Mucosa of gallbladder (tissue), 1 donor: Measurements from ENCODE around the gene DCHS1. TPM values are rescaled to one million over a fixed set of nuclear protein-coding genes. Genes with fewer than 3 reads are reported as not detected.

Experiments
- DNase-seq: peaks from one replicate; pipeline ENCODE4 v3.0.0-alpha.2; 2020; ENCODE audit warnings: low spot score
- total RNA-seq: library from RNA; stranded (reverse); gene quantifications from one replicate; pipeline ENCODE4 v1.2.1, GENCODE V29; 2021
- donor health status: DM: no; HTN: no; CAD: no.

Gene DCHS1
- total RNA-seq, 1 donor from 2014 or later: 25.1 TPM

DNA sequence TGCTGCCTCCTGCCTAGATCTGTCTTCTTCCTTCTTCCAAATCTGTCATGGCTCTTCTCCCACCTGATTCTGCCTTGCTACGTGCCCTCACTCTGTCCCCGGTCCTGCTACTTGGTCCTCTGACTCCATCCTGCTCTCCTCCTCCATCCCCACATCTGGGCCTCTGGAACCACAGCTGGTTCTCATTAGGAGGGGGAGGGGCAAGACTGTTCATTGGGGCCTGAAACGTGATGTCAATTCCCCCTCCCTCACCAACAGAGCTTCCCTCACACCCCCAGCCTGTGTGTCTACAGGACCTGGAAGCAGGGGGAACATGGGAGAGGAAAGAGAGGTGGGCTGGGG lies 9.1 kb downstream of the DCHS1 start:
- DNase-seq: no peak

DNA sequence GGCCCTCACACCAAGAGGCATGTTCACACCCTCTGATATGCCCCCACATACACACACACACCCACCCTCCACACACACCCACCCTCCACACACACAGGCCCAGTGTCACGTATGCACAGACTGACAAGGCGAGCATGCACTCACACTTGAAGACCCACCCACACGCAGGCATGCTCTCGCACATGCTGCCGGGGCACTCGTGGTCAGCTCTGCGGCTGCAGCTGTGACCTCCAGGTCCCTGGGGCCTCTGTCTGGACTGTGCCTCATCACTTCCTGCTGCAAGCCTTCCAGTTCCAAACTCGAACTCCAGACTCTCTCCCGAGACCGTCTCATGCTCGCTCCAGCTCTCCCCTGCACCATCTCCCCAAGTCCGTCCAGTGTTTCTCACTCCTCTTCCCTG lies 9.5 kb downstream of the DCHS1 start:
- DNase-seq: no peak

DNA sequence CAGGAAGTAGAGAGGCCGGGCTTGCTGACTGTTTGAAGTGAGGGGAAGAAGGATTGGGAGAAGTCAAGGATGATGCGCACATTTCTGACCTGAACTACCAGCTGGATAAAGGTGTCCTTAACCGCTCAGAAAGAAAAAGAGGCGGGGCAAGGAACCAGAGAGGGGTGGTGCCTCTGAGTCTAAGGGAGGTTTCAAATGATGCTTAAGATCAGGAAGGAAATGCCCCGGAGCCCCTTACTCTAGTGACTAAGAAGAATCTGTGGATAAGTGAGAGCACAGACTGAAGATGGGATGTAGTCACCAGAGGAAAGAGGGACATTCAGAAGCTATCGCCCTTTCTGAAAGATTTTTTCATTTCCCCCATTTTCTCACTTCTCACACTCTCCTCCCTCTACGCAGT lies 12.7 kb downstream of the DCHS1 start:
- DNase-seq: no peak

DNA sequence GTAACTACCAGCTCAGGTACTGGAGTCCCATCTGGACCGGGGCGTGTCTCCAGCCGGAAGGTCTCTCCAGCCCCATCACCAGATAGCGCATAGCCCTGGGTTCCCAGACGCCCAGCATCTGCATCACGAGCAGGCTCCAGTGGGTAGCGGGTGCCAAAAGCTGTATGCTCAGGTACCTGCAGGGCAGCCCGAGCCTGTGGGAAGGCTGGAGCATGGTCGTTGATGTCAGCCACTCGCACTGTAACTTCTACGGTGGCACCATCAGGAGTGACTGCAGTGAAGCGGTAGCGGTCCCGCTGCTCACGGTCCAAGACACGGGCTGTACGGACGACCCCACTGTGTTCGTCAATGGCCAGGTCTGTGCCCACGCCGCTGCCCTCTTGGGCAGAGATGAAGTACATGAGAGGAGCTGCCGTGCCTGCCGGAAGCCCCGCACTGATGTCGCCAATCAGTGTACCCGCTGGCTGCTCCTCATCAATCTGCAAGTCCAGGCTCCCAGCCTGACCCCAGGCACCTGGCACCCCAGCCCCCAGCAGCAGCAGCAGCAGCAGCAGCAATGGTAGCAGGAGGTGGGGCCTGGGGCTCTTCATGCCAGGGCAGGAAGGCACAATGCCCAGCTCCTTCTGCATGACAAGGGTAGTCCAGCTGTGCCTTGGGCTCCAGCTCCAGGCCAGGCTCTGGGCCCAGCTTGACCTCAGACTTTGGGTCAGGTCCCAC lies 14.5 kb downstream of the DCHS1 start:
- DNase-seq: no peak

DNA sequence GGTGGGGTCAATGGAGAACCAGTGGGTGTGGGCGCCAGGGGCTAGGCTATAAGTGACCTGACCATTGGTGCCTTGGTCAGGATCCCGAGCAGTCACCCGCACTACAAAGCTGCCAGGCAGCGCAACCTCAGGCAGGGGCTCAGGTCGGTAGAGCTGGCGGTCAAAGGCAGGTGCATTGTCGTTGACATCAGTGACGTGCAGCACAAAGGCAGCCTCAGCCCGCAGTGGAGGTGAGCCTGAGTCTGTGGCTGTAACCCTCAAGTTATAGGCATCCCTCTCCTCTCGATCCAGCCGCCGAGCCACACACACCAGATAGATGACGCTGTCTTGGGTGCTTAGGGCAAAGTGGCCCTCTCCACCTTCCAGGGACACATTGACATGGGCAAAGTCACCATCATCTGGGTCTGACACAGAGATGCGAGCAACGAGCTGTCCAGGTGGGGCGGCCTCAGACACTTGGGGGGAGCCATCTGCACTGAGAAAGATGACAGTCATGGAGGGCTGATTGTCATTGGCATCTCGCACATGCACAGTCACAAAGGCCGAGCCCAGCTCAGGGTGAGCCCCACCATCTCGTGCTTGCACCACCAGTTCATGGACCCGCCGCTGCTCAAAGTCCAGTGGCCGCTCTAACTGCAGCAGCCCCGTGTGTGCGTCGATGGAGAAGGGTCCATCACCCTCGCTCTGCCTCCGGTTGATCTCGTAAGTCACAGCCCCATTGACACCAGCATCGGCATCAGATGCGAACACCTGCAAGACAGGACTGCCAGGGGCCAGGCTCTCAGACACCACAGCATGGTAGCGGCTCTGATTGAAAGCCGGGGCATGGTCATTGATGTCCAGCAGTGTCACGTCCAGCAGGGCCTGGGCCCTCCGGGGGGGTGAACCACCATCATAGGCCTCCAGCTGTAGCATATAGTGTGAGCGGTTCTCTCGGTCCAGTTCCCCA lies 15.3 kb downstream of the DCHS1 start:
- DNase-seq: no peak

DNA sequence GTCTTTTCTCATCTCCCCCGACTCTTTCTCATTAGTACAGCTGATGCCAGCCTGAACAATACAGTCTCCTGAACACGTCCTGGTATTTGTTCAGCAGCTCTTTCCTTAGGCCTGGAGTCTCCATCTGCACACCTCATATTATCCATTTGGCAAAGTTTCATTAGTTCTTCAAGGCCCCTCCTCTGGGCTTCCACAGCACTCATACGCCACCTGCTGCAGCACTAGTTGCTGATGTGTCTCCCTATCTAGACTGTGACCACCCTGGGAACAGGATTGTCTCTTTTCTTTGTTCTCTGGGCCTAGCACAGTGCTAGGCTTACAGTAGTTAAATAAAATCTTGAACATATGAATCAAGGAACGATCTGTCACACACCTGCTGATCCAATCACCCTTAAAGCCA lies 17.2 kb downstream of the DCHS1 start:
- no peak for DNase-seq

DNA sequence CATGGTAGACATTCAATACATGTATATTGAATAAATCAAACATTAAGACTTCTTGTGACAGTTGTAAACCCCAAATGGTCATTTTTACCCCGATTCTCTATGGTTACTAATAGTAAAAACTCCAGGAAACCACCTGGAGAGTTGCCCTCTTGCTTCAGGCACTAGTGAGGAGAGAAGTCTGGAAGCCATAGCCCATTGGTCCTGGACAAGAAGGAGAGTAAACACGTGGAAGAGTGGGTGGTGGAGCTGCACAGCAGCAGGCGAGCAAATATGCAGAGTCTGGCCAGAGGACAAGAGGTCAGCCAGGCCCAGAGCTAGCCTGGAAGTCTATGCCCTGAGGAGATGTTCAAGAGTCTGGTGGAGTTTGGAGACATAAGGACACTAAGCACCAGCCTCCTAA lies 17.7 kb downstream of the DCHS1 start:
- peak; percentile 63 for DNase-seq

DNA sequence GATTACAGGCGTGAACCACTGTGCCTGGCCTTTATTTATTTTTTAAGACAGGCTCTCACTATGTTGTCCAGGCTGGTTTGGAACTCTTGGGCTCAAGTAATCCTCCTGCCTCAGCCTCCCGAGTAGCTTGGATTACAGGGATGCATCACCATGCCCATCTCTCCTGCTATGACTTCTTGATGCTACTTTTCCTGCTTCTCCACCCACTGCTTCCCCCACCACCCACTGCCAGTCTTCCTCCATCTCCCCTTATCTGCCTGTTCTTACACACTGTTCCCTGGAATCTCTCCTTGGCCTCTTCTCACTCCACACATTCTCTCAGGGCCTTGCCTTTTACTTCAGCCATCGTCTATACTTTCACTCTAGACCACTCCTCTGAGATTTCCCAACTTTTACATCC lies 19.1 kb downstream of the DCHS1 start:
- no peak for DNase-seq

DNA sequence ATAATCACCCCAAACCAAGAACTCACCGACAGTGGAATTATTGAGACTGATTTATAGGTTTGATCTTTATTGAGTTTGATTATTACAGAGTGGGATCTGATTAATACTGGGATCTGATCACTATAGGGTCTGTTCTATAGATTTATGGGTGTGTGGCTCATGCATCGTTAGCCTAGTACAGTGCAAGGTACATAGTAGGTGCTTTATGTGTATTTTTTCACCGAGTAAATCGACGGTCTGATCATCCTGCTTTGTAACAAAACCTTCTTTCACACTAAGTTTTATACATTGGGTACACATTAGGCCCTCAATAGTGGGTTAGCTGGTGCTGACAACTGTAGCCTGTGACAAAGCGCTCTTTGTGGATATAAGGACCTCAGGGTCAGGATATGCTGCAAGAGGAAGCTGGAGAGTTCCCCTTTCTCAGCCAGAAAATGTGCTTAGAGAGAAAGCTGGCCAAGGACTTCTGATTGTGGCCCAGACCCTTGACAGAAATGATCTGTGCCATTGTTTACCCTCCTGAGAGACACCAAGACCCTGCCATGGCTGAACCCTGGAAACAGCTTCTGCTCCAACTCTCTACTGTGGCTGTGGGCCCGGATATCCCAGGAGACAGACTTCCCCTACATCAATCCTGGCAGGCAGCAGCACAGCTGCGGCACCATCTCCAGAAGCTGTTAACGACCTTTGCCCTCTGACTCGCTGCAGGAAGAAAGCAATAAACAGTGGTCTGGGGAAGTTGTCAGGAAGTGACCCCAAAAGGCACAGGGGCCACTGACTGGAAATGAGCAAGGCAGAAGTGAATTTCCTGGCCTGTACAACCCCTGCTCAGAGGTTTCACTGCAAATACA lies 20.3 kb downstream of the DCHS1 start:
- DNase-seq: peak; percentile 32

DNA sequence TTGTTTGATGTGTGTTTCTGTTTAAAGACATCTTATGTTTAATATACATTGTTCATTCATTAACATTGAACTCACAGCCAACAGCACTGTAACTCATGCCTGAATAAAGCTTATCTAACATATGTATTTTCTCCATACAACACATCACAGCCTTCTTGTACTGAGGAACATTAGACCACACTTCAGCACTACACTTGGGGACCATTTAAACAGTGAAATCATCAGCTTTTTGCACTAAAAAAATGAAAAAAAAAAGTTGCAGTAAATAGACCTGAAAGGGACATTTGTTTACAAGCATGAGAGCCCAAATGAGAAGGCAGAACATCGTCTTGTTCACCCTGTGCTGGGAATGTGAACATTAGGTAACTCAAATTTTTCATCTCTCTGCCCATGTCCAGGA lies 21.1 kb downstream of the DCHS1 start:
- no peak for DNase-seq

DNA sequence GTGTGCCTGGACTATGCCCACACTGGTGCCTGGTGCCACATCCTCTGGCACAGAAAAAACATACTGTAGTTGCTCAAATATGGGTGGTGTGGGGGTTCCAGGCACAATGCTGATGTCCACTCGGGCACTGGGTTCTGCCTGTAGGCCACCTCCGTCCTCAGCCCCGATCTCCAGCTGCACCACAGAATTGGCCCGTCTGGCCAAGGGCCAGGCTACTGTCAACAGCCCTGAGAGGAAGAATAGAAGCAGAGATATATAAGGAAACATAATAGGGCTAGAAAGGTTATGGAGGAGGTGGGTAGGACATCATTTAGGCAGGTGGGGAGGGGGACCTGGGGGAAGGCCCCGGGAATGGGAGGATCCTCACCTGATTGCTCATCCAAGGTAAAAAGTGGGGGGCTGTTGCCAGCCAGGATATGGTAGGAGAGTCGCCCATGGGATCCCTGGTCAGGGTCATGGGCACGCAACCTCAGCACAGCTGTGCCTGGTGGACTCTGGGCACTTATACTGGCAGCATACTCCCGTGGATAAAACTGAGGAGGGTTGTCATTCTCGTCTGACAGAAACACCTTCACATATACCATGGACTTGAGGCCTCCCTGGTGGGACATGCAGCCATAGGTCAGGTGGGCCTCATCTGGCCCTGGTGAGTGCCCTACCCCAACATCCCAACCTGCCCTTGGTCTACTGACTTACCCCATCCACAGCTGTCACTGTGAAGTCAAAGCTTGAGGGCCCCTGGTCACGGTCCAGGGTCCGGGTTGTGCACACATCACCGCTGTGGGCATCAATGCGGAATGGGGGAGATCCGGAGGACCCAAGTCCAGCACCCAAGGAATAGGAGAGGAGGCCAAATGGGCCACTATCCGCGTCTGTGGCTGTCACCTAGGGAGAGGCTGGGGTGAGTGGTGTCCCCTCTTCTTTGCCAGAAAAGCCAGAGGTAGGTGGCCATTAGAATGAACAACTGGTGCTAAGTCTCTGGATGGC lies 21.9 kb downstream of the DCHS1 start:
- DNase-seq: no peak

DNA sequence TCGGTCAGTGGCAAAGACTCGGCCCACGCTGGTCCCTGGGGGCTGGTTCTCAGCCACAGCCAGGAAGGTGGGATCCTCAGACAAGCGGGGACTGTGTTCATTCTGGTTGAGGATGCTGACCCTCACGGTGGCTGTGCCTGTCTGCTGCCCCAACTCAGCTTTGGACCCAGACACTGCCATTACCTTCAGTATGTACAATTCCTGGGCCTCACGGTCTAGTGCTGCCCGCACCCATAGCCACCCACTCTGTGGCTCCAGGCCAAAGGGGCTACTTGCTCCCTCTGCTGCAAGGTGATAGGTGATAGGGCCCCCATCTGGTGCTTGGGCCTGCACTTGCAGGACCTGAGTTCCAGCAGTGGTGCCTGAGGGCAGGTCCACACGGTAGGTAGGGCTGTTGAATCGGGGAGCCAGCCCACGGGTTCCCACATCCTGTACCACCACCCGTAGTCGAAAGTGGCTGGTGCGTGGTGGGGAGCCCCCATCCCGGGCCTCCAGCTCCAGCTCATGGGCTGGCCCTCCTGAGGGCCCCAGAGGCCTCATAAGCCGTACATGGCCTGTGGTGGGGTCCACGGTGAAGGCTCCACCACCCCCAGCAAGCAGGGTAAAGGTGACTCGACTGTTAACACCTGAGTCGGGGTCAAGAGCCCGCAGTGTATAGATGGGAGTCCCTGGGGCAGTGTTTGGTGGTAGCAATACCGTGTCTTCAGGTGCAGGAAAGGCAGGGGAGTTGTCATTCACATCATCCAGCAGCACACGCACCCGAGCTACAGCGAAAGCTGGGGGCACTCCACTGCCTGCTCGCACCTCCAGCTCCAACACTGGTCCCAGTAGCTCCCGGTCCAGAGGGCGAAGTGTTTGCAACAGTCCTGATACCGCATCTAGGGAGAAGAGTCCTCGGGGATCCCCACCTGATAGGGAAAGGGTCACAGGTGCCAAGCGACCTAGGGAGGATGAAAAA lies 23.2 kb downstream of the DCHS1 start:
- no peak for DNase-seq

DNA sequence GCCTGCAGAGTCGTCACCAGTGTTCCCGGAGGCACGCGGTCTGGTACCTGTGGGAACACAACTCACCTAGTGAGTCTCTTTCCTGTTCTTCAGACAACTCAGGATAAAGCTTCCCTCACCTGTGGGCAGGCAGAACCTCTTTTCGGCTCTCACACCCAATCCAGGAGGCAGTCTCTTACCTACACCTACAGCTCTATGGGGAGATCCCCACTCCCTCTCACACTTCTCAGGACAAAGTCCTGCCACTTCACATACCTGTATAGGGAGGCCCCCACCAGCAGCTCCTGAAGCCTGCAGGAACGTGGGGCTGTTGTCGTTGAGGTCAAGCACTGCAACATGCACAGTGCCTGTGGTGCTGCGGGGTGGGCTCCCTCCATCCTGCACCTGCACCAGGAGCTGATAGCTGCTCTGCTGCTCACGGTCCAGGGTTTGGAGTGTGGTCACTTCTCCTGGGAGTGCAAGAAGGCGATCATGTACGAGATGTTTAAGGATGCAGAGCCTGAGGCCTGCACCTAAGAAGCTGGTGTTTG lies 24.2 kb downstream of the DCHS1 start:
- DNase-seq: no peak

DNA sequence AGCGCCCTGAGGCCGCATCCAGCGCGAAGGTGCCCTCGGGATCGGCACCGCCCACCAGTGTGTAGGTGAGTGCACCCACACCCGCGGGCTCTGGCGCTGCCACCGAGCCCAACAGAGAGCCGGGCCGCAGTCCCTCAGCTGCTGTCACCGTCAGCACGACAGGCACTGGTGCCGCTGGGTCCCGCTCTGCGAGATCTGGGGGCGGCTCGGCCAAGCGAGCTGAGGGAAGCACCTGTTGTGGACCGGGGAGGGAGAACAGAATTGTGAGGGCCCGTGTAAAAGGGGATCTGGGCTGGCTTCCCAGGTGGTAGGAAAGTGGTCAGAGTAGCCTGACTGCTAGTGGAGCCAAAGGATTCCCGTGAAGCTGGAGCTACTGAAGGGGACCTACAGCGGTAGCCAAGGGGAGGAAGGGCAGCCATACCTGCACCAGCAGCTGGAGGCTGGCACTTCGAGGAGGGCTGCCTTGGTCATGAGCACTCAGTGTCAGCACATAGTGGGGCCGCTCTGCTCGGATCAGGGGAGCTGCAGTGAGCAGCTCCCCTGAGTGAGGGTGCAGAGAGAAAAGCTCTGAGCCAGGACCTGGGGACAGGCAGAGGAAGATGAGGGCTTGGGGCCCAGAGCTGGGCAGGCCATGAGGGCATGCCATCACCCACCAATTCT lies 24.8 kb downstream of the DCHS1 start:
- DNase-seq: no peak

DNA sequence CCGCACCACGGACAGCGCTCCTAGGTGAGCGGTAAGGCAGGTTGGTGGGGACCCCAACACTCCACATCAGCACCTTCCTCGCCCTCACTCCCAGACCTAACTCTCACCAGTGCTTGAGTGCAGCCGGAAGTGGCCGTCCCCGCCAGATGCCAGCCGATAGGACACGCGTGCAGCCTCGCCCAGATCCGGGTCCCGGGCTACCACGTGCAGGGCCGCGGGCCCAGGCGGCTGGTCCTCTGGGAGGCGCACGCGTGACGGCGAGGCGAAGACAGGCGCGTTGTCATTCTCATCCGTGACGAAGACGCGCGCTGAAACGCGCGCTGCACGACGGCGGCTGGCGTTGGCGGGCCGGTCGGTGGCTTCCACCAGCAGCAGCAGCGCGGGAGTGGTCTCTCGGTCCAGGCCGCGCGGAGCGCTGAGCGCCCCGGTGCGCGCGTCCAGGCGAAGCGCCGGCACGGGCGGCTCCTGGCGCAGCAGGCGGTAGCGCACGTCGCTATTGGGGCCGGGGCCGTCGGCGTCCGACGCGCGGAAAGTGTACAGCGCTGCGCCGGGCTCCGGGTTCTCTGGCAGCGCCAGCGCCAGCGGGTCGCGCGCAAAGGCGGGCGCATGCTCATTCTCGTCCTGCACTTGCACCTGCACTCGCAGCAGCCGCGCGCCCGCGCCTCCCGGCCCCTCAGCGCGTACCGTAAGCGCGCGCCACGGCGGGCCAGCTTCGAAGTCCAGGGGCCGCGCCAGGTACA lies 25.5 kb downstream of the DCHS1 start:
- no peak for DNase-seq

DNA sequence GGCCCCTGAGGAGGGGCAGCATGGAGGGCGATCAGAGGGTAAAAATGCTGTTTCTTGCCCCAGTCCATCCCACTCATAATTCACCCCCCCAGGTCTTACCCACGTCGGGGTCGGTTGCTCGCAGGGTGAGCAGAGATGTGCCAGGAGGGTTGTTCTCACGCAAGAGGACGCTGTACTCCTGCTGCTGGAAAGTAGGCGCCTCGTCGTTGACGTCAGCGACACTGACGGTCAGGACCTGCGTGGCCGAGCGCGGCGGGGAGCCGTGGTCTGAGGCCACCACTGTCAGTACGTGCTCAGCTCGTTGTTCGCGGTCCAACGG lies 26.1 kb downstream of the DCHS1 start:
- no peak for DNase-seq

DNA sequence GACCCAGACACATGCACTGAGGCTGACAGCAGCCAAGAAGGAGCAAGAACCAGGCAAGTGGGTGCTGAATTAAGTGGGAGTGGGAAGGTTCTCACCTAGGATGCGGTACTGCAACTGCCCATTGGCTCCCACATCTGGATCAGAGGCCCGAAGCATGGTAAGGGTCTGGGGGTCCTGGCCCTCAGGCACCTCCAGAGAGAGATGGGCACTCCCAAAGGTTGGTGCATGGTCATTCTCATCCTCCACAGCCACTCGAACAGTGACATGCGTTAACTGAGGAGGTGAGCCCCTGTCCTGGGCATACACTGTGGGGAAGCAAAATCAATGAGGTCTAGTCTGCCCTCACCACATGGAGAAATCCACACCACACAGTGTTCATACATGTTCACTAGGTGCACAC lies 27.1 kb downstream of the DCHS1 start:
- no peak for DNase-seq

DNA sequence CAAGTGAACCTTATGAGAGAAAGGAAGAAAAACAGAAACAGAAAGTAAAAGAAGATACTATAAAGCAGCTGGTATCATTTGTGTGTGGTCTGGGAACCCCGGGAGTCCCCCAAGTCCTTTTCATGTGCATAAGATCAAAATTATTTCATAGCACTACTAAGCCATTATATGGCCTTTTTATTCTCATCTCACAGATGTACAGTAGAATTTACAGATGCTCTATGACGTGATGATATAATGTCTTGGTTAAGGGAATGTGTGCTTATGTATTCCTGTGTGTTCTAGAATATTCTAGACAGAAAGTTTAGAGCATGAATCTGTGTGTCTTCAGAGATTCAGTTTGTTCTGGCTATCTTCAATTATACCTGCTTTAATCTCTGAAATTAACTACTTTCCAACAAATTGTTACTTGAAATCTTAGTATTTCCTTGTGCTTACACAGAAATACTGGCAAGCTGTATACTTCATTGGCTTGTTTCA lies 27.8 kb downstream of the DCHS1 start:
- DNase-seq: no peak
